IMR-90 (cell line): Measurements from ENCODE around the gene ERP29. TPM values are rescaled to one million over a fixed set of nuclear protein-coding genes. Genes with fewer than 3 reads are reported as not detected.

Source experiments
- ATAC-seq: fragments of 200-7000 bp; cut with Tn5 transposase; 2 replicates; pipeline ENCODE4 v1.9.1; 2020; ENCODE audit warnings: low read depth, mild to moderate bottlenecking, moderate library complexity
- BruUV-seq: library from RNA; stranded (reverse); fragments of 400-500 nt; replicated peaks from 2 replicates; lab custom pipeline; 2021; lab: Mats Ljungman, UMichigan
- CTCF ChIA-PET: fragments of 300-600 bp; formaldehyde crosslinking; extraction: SDS; loops from one replicate; lab custom pipeline; 2021; ENCODE audit warnings: antibody characterized with exemption; lab: Yijun Ruan, JAX
- POLR2A ChIA-PET: fragments of 300-600 bp; sonication (Branson Sonifier 250); formaldehyde crosslinking; loops from one replicate; lab custom pipeline; 2022; ENCODE audit warnings: antibody characterized with exemption; ENCODE audit not compliant: unreplicated experiment; lab: Charles Lee
- DNase-seq: peaks from one replicate; pipeline ENCODE4 v3.0.0; 2013
- H2AFZ ChIP-seq: replicated peaks from 2 replicates; pipeline ENCODE3; 2013; ENCODE audit warnings: low read length, mild to moderate bottlenecking; ENCODE audit not compliant: poor library complexity
- H2AK5ac ChIP-seq: 2 replicates; pipeline ENCODE4 v1.6.1; 2013; ENCODE audit warnings: low read depth, low read length, inconsistent platforms
- H2AK9ac ChIP-seq: replicated peaks from 2 replicates; pipeline ENCODE3; 2013; ENCODE audit warnings: mild to moderate bottlenecking, low read depth, low read length, moderate library complexity; ENCODE audit not compliant: poor library complexity
- H2BK120ac ChIP-seq: 2 replicates; pipeline ENCODE4 v1.6.1; 2013; ENCODE audit warnings: low read depth, low read length, inconsistent platforms
- H2BK15ac ChIP-seq: 3 replicates; pipeline ENCODE4 v1.6.1; 2013; ENCODE audit warnings: low read depth, low read length, inconsistent platforms
- H2BK20ac ChIP-seq: 2 replicates; pipeline ENCODE4 v1.6.1; 2013; ENCODE audit warnings: low read depth, mild to moderate bottlenecking, inconsistent platforms, low read length, moderate library complexity
- H2BK5ac ChIP-seq: 2 replicates; pipeline ENCODE4 v1.6.1; 2013; ENCODE audit warnings: mild to moderate bottlenecking, low read depth, low read length, inconsistent platforms; ENCODE audit not compliant: poor library complexity, severe bottlenecking
- H3K14ac ChIP-seq: replicated peaks from 2 replicates; pipeline ENCODE4 v1.6.1; 2013; ENCODE audit warnings: low read depth, low read length, inconsistent platforms
- H3K18ac ChIP-seq: 2 replicates; pipeline ENCODE4 v1.6.1; 2013; ENCODE audit warnings: low read depth, low read length, control low read depth
- H3K23ac ChIP-seq: 2 replicates; pipeline ENCODE4 v1.6.1; 2013; ENCODE audit warnings: low read depth, low read length, inconsistent platforms
- H3K27ac ChIP-seq: 2 replicates; pipeline ENCODE4 v1.5.1; 2013; ENCODE audit warnings: mild to moderate bottlenecking, control low read depth, low read length; ENCODE audit not compliant: insufficient read depth
- H3K27me3 ChIP-seq: 2 replicates; pipeline ENCODE4 v1.6.1; 2013; ENCODE audit warnings: low read length; ENCODE audit not compliant: control insufficient read depth, insufficient read depth
- H3K36me3 ChIP-seq: 2 replicates; pipeline ENCODE4 v1.6.1; 2013; ENCODE audit warnings: low read length, mixed read lengths; ENCODE audit not compliant: control insufficient read depth, insufficient read depth
- H3K4ac ChIP-seq: 2 replicates; pipeline ENCODE4 v1.6.1; 2013; ENCODE audit warnings: low read depth, low read length, inconsistent platforms
- H3K4me1 ChIP-seq: 2 replicates; pipeline ENCODE4 v1.6.1; 2013; ENCODE audit warnings: low read length, mixed read lengths; ENCODE audit not compliant: control insufficient read depth, insufficient read depth
- H3K4me2 ChIP-seq: 2 replicates; pipeline ENCODE4 v1.6.1; 2013; ENCODE audit warnings: low read depth, mild to moderate bottlenecking, control low read depth, low read length, moderate library complexity
- H3K4me3 ChIP-seq: 2 replicates; pipeline ENCODE4 v1.5.1; 2013; ENCODE audit warnings: low read depth, mild to moderate bottlenecking, control low read depth, low read length, moderate library complexity; ENCODE audit not compliant: insufficient read depth
- H3K56ac ChIP-seq: 2 replicates; pipeline ENCODE4 v1.6.1; 2013; ENCODE audit warnings: low read length, inconsistent platforms; ENCODE audit not compliant: insufficient read depth; ENCODE audit errors: extremely low read depth
- H3K79me1 ChIP-seq, 2 experiments: 2 replicates each; pipeline ENCODE4 v1.6.1; 2013; ENCODE audit warnings: low read length in 2 of 2, inconsistent platforms in 1 of 2, low read depth in 1 of 2
- H3K9ac ChIP-seq: 2 replicates; pipeline ENCODE4 v1.6.1; 2013; ENCODE audit warnings: low read depth, low read length, control low read depth
- H3K9me1 ChIP-seq: 2 replicates; pipeline ENCODE4 v1.6.1; 2013; ENCODE audit warnings: low read length, inconsistent platforms; ENCODE audit not compliant: insufficient read depth
- H3K9me3 ChIP-seq: 2 replicates; pipeline ENCODE4 v1.6.1; 2013; ENCODE audit warnings: low read length; ENCODE audit not compliant: control insufficient read depth, insufficient read depth
- H4K20me1 ChIP-seq: 2 replicates; pipeline ENCODE4 v1.6.1; 2013; ENCODE audit warnings: low read length, inconsistent platforms; ENCODE audit not compliant: insufficient read depth
- H4K5ac ChIP-seq: 2 replicates; pipeline ENCODE4 v1.6.1; 2013; ENCODE audit warnings: mild to moderate bottlenecking, low read depth, low read length, control low read depth
- H4K8ac ChIP-seq, 2 experiments: 2 replicates each; pipeline ENCODE4 v1.6.1; 2013; ENCODE audit warnings: low read depth in 2 of 2, low read length in 2 of 2, control low read depth in 1 of 2, inconsistent platforms in 1 of 2
- H4K91ac ChIP-seq: 2 replicates; pipeline ENCODE4 v1.6.1; 2013; ENCODE audit warnings: low read depth, low read length, inconsistent platforms; ENCODE audit not compliant: insufficient read depth
- BHLHE40 ChIP-seq: fragments of 150-350 bp; IDR thresholded peaks from 2 replicates; pipeline ENCODE4 v1.6.1; 2016; ENCODE audit warnings: mild to moderate bottlenecking, low read depth, low read length
- CEBPB ChIP-seq: IDR thresholded peaks from 2 replicates; pipeline ENCODE4 v1.6.1; 2012; ENCODE audit warnings: low read depth, low read length, improper control_type of control experiment
- CHD1 ChIP-seq: IDR thresholded peaks from 2 replicates; pipeline ENCODE4 v1.6.1; 2012; ENCODE audit warnings: low read depth, low read length, improper control_type of control experiment
- CTCF ChIP-seq: conservative IDR thresholded peaks from 2 replicates; pipeline ENCODE4 v1.5.1; 2012; ENCODE audit warnings: mild to moderate bottlenecking, low read depth, low read length, improper control_type of control experiment
- FOS ChIP-seq: fragments of 150-350 bp; IDR thresholded peaks from 2 replicates; pipeline ENCODE4 v1.6.1; 2016; ENCODE audit warnings: low read depth, low read length
- MAFK ChIP-seq: IDR thresholded peaks from 2 replicates; pipeline ENCODE4 v1.6.1; 2012; ENCODE audit warnings: low read depth, low read length, improper control_type of control experiment
- MAZ ChIP-seq: IDR thresholded peaks from 2 replicates; pipeline ENCODE4 v1.6.1; 2012; ENCODE audit warnings: low read depth, mild to moderate bottlenecking, low read length, improper control_type of control experiment, moderate library complexity, borderline replicate concordance
- MXI1 ChIP-seq: IDR thresholded peaks from 2 replicates; pipeline ENCODE4 v1.6.1; 2012; ENCODE audit warnings: low read depth, mild to moderate bottlenecking, low read length, moderate library complexity, borderline replicate concordance
- NFE2L2 ChIP-seq: fragments of 150-350 bp; IDR thresholded peaks from 2 replicates; pipeline ENCODE4 v1.6.1; 2016; ENCODE audit warnings: low read depth, mild to moderate bottlenecking, low read length
- POLR2A ChIP-seq: IDR thresholded peaks from 2 replicates; pipeline ENCODE4 v1.6.1; 2012; ENCODE audit warnings: mild to moderate bottlenecking, low read depth, low read length
- RAD21 ChIP-seq: IDR thresholded peaks from 2 replicates; pipeline ENCODE4 v1.6.1; 2012; ENCODE audit warnings: low read length, improper control_type of control experiment
- RCOR1 ChIP-seq: IDR thresholded peaks from 2 replicates; pipeline ENCODE4 v1.6.1; 2012; ENCODE audit warnings: mild to moderate bottlenecking, low read length, improper control_type of control experiment; ENCODE audit not compliant: insufficient replicate concordance
- RFX5 ChIP-seq: IDR thresholded peaks from 2 replicates; pipeline ENCODE4 v1.8.0; 2012; ENCODE audit warnings: low read depth, mild to moderate bottlenecking, low read length, moderate library complexity
- SMC3 ChIP-seq: fragments of 150-350 bp; IDR thresholded peaks from 2 replicates; pipeline ENCODE4 v1.6.1; 2016; ENCODE audit warnings: low read depth, mild to moderate bottlenecking, antibody characterized with exemption, low read length, moderate library complexity
- WGBS, 2 experiments: methylation state at CpG; one replicate each; pipeline versions ENCODE4 v1.1.5 to v1.1.7; 2013; ENCODE audit warnings: missing lambda C conversion rate in 2 of 2; ENCODE audit not compliant: insufficient read length in 1 of 2; ENCODE audit errors: extremely low coverage in 2 of 2; 5-methylcytosine and 5-hydroxymethylcytosine counted together
- dilution Hi-C: fragments of 300-500 bp; cut with HindIII; formaldehyde crosslinking; loops from one replicate; pipeline ENCODE4 v1.14.3; 2018; ENCODE audit warnings: low sequenced_read_pairs; ENCODE audit not compliant: unreplicated experiment
- in situ Hi-C: fragments of 300-500 bp; cut with MboI; formaldehyde crosslinking; loops from 3 replicates; pipeline ENCODE4 v1.14.3; 2019; ENCODE audit warnings: low sequenced_read_pairs, inconsistent platforms, mixed read lengths
- intact Hi-C: fragments of 100-400 bp; cut with micrococcal nuclease; formaldehyde crosslinking; loops from 2 replicates; pipeline ENCODE4 v1.10.0; 2022
- polyA plus RNA-seq, 3 experiments: library from polyadenylated mRNA; depleted of rRNA; stranded (reverse); fragments of >200 nt; gene quantifications; 2 replicates each; pipeline ENCODE4 v1.2.3, GENCODE V29; 2012; ENCODE audit warnings: low replicate concordance in 1 of 3
- total RNA-seq: library from RNA; depleted of rRNA; stranded (reverse); fragments of >200 nt; gene quantifications from 2 replicates; pipeline ENCODE4 v1.2.3, GENCODE V29; 2012
- TF ChIP-seq, protein P1 (sequence below): fragments of 150-350 bp; IDR thresholded peaks from 2 replicates; pipeline ENCODE4 v1.6.1; 2017; ENCODE audit warnings: mild to moderate bottlenecking, antibody characterized with exemption, low read length, low read depth
- TF ChIP-seq, protein P2 (sequence below): fragments of 150-350 bp; IDR thresholded peaks from 2 replicates; pipeline ENCODE4 v1.6.1; 2016; ENCODE audit warnings: low read depth, mild to moderate bottlenecking, low read length, moderate library complexity, borderline replicate concordance

ERP29 gene
- total and polyA plus RNA-seq, 2 of the 4 experiments (the other 2 are of a cell fraction), result 30.3 to 98.8 TPM

DNA sequence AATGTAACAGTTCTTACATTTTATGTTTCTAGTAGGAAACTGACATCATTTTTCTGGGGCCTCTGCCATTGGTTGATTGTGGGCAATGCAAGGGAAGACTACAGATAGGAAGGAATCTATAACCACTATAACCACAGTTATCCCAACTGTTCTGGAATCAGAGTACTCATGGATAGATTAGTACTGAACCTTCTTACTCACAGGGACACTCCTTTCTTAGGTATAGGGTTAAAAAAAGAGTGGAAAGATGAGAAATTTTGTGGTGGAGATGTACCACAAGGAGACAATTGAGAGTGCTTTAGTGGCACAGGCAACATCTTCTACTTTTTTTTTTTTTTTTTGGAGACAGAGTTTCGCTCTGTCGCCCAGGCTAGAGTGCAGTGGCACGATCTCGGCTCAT lies 21.3 kb upstream of the ERP29 start:
- H3K4me2 ChIP-seq, result no peak overlapping the region
- no peak for TF ChIP-seq CEBPB
- TF ChIP-seq RCOR1, result no peak
- TF ChIP-seq CHD1, result no peak
- no peak for TF ChIP-seq MAFK
- no peak for TF ChIP-seq FOS
- no peak for TF ChIP-seq MAZ
- TF ChIP-seq RAD21, result no peak
- TF ChIP-seq RFX5, result no peak
- no peak for TF ChIP-seq MXI1
- no peak for TF ChIP-seq NFE2L2
- TF ChIP-seq CTCF, result no peak
- TF ChIP-seq, protein P1, sequence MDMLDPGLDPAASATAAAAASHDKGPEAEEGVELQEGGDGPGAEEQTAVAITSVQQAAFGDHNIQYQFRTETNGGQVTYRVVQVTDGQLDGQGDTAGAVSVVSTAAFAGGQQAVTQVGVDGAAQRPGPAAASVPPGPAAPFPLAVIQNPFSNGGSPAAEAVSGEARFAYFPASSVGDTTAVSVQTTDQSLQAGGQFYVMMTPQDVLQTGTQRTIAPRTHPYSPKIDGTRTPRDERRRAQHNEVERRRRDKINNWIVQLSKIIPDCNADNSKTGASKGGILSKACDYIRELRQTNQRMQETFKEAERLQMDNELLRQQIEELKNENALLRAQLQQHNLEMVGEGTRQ, result no peak
- TF ChIP-seq SMC3, result no peak
- no peak for TF ChIP-seq POLR2A
- TF ChIP-seq, protein P2, sequence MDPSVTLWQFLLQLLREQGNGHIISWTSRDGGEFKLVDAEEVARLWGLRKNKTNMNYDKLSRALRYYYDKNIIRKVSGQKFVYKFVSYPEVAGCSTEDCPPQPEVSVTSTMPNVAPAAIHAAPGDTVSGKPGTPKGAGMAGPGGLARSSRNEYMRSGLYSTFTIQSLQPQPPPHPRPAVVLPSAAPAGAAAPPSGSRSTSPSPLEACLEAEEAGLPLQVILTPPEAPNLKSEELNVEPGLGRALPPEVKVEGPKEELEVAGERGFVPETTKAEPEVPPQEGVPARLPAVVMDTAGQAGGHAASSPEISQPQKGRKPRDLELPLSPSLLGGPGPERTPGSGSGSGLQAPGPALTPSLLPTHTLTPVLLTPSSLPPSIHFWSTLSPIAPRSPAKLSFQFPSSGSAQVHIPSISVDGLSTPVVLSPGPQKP, result no peak
- no peak for TF ChIP-seq BHLHE40
- H2AFZ ChIP-seq, result no peak overlapping the region
- H2AK5ac ChIP-seq, result no peak overlapping the region
- peak; percentile 69 for DNase-seq
- ATAC-seq, result peak; percentile 29
- H2AK9ac ChIP-seq, result no peak overlapping the region
- no peaks in the 10 kb centered on the region for H4K20me1 ChIP-seq
- in situ Hi-C loops, result no loop called here
- no peak overlapping the region for H3K56ac ChIP-seq
- H2BK120ac ChIP-seq, result no peak overlapping the region
- no peaks in the 10 kb centered on the region for H3K36me3 ChIP-seq
- dilution Hi-C loops, result no loop called here
- no peak overlapping the region for H3K14ac ChIP-seq
- H2BK20ac ChIP-seq, result no peak overlapping the region
- no peaks in the 10 kb centered on the region for H3K4me1 ChIP-seq
- intact Hi-C loops, result no loop called here
- H3K4me3 ChIP-seq, result no peak overlapping the region
- no peak overlapping the region for H4K91ac ChIP-seq
- no peaks in the 10 kb centered on the region for H3K9me1 ChIP-seq
- ChIA-PET POLR2A (no interaction called here), CTCF (no interaction called here)
- no peak overlapping the region for H3K27ac ChIP-seq
- H2BK5ac ChIP-seq, result no peak overlapping the region
- no peak overlapping the region for H3K4ac ChIP-seq
- H3K27me3 ChIP-seq, result no peaks in the 10 kb centered on the region
- H4K8ac ChIP-seq, result no peak overlapping the region
- H4K5ac ChIP-seq, result no peak overlapping the region
- no peak overlapping the region for H3K23ac ChIP-seq
- WGBS, 2 experiments, result no CpG with 5 or more reads among the region's 4 CpGs
- no TSS peak for BruUV-seq
- H3K9ac ChIP-seq, result no peak overlapping the region
- H3K9me3 ChIP-seq, result no peaks in the 10 kb centered on the region
- no peaks in the 10 kb centered on the region for H3K79me1 ChIP-seq
- no peak overlapping the region for H3K18ac ChIP-seq
- no peak overlapping the region for H2BK15ac ChIP-seq
